ENCODE data around the gene PRKCA. TPM values are rescaled to one million over a fixed set of nuclear protein-coding genes. Genes with fewer than 3 reads are reported as not detected.
A peak's percentile ranks its signal among the peaks of the same experiment; 100 is the strongest.

The PRKCA gene
- total RNA-seq, 4 donors from 2014 or later = 24.5 to 61.9 (median 40.8) TPM

GRCh38 chr17:66460558-66460957, 158.1 kb downstream of the PRKCA start:
- H3K27ac ChIP-seq (replicated peaks in 1 of 4) = peak overlapping the region in 3 of 4 donors; percentile 2 to 35 (median 18)

GRCh38 chr17:66461343-66461995, 159.1 kb downstream of the PRKCA start:
- intact Hi-C loops (cut with DNase I) = no loop called here
- peaks cover 0 to 45% (median 30%) of the 10 kb centered on the region in 4 donors for H3K4me1 ChIP-seq
- H3K27ac ChIP-seq (replicated peaks in 1 of 4) = no peak overlapping the region
- DNase-seq (ENCODE audit: extremely low spot score) = no peak
- H3K27me3 ChIP-seq = no peaks in the 10 kb centered on the region
- TF ChIP-seq POLR2A (IDR thresholded peaks at IDR 0.05; ENCODE audit: low read depth) (no peak), CTCF (IDR thresholded peaks at IDR 0.05) (no peak), POLR2AphosphoS5 (IDR thresholded peaks at IDR 0.05) (no peak), EP300 (IDR thresholded peaks at IDR 0.05) (no peak)
- H3K9me3 ChIP-seq = no peaks in the 10 kb centered on the region
- no peaks in the 10 kb centered on the region for H3K36me3 ChIP-seq
- WGBS = 80% methylated on average over 7 of the region's 7 CpGs
- no peak overlapping the region for H3K4me3 ChIP-seq

More at GRCh38 chr17:66460558-66460957, 158.1 kb downstream of the PRKCA start:
- no peak for DNase-seq (ENCODE audit: extremely low spot score)
- H3K27me3 ChIP-seq = no peaks in the 10 kb centered on the region
- 94% methylated on average over 6 of the region's 6 CpGs for WGBS
- TF ChIP-seq POLR2A (IDR thresholded peaks at IDR 0.05; ENCODE audit: low read depth) (no peak), CTCF (IDR thresholded peaks at IDR 0.05) (no peak), EP300 (IDR thresholded peaks at IDR 0.05) (no peak), POLR2AphosphoS5 (IDR thresholded peaks at IDR 0.05) (no peak)
- peaks cover 0 to 38% (median 20%) of the 10 kb centered on the region in 4 donors for H3K4me1 ChIP-seq
- H3K9me3 ChIP-seq = no peaks in the 10 kb centered on the region
- no peak overlapping the region for H3K4me3 ChIP-seq
- intact Hi-C loops (cut with DNase I) = no loop called here
- no peaks in the 10 kb centered on the region for H3K36me3 ChIP-seq

GRCh38 chr17:66462010-66462409, 159.6 kb downstream of the PRKCA start:
- DNase-seq (ENCODE audit: extremely low spot score) = no peak
- no peak overlapping the region for H3K27ac ChIP-seq (replicated peaks in 1 of 4)
- WGBS = 63% methylated on average over 4 of the region's 4 CpGs
- no peak overlapping the region for H3K4me3 ChIP-seq
- no peaks in the 10 kb centered on the region for H3K36me3 ChIP-seq
- intact Hi-C loops (cut with DNase I) = no loop called here
- no peaks in the 10 kb centered on the region for H3K27me3 ChIP-seq
- H3K9me3 ChIP-seq = no peaks in the 10 kb centered on the region
- no peak for TF ChIP-seq POLR2AphosphoS5 (IDR thresholded peaks at IDR 0.05)
- no peak for TF ChIP-seq CTCF (IDR thresholded peaks at IDR 0.05)
- no peak for TF ChIP-seq EP300 (IDR thresholded peaks at IDR 0.05)
- no peak for TF ChIP-seq POLR2A (IDR thresholded peaks at IDR 0.05; ENCODE audit: low read depth)
- peaks cover 4 to 50% (median 35%) of the 10 kb centered on the region in 4 donors for H3K4me1 ChIP-seq

GRCh38 chr17:66464921-66465320, 162.5 kb downstream of the PRKCA start:
- Histone ChIP-seq H3K9me3 (no peaks in the 10 kb centered on the region), H3K4me3 (no peak overlapping the region), H3K4me1 (peaks cover 24 to 71% (median 59%) of the 10 kb centered on the region in 4 donors), H3K27me3 (no peaks in the 10 kb centered on the region), H3K36me3 (no peaks in the 10 kb centered on the region), H3K27ac (replicated peaks in 1 of 4) (no peak overlapping the region)
- intact Hi-C loops (cut with DNase I) = no loop called here
- 85% methylated on average over 3 of the region's 3 CpGs for WGBS
- no peak for DNase-seq (ENCODE audit: extremely low spot score)
- TF ChIP-seq POLR2A (IDR thresholded peaks at IDR 0.05; ENCODE audit: low read depth) = no peak
- no peak for TF ChIP-seq EP300 (IDR thresholded peaks at IDR 0.05)
- TF ChIP-seq CTCF (IDR thresholded peaks at IDR 0.05) = no peak
- no peak for TF ChIP-seq POLR2AphosphoS5 (IDR thresholded peaks at IDR 0.05)
